ENCODE data around the gene SPEN.

Gene SPEN

DNA sequence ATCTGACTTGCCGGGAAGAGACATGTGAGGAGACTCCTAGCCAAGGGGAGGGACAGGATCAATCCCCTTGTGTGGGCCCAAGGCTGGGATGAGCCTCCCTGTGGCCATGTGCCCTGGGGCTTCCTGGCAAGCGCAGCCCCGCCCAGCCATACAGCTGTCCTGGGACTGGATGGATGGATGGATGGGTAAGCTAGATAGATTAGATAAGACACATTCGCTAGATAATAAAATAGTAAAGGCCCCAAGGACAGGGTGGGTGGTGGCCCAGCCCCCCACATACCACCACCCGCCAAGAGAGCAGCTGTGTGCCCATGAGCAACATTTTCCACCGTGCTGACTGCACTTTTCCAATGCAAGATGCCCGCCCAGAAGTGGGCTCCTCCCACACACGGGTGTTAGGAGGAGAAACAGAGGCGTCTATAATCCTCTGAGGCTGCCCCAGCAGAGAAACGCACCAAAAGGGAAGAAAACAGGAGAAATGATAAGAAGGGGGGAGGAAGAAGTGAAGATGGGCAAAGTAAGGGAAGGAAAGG lies 103.3 kb downstream of the SPEN start:
- TF ChIP-seq, protein P1, sequence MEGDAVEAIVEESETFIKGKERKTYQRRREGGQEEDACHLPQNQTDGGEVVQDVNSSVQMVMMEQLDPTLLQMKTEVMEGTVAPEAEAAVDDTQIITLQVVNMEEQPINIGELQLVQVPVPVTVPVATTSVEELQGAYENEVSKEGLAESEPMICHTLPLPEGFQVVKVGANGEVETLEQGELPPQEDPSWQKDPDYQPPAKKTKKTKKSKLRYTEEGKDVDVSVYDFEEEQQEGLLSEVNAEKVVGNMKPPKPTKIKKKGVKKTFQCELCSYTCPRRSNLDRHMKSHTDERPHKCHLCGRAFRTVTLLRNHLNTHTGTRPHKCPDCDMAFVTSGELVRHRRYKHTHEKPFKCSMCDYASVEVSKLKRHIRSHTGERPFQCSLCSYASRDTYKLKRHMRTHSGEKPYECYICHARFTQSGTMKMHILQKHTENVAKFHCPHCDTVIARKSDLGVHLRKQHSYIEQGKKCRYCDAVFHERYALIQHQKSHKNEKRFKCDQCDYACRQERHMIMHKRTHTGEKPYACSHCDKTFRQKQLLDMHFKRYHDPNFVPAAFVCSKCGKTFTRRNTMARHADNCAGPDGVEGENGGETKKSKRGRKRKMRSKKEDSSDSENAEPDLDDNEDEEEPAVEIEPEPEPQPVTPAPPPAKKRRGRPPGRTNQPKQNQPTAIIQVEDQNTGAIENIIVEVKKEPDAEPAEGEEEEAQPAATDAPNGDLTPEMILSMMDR (conservative IDR thresholded peaks at IDR 0.05; ENCODE audit: low read depth, low read length), result no peak
- no peak overlapping the region for H3K4me3 ChIP-seq (ENCODE audit: low read depth, low read length)
- peak; percentile 60 for DNase-seq (ENCODE audit: low read depth)

- no peak overlapping the region for H3K4me3 ChIP-seq (ENCODE audit: low read depth, low read length)
Measured at GRCh38 chr1:15951341-15952153, 104.0 kb downstream of the SPEN start.

GRCh38 chr1:15952317-15953258 lies 105.1 kb downstream of the SPEN start:
- peak overlapping the region; percentile 21 for H3K4me3 ChIP-seq (ENCODE audit: low read depth, low read length)
- TF ChIP-seq, protein P1 (conservative IDR thresholded peaks at IDR 0.05; ENCODE audit: low read depth, low read length), result peak; percentile 29
- peak; percentile 82 for DNase-seq (ENCODE audit: low read depth)

More at GRCh38 chr1:15951341-15952153, 104.0 kb downstream of the SPEN start:
- peak; percentile 31 for DNase-seq (ENCODE audit: low read depth)
- TF ChIP-seq, protein P1 (conservative IDR thresholded peaks at IDR 0.05; ENCODE audit: low read depth, low read length), result no peak

- TF ChIP-seq, protein P1 (conservative IDR thresholded peaks at IDR 0.05; ENCODE audit: low read depth, low read length), result no peak
- H3K4me3 ChIP-seq (ENCODE audit: low read depth, low read length), result no peak overlapping the region
- DNase-seq (ENCODE audit: low read depth), result peak; percentile 31
Measured at GRCh38 chr1:15953294-15953771, 105.8 kb downstream of the SPEN start.

DNA sequence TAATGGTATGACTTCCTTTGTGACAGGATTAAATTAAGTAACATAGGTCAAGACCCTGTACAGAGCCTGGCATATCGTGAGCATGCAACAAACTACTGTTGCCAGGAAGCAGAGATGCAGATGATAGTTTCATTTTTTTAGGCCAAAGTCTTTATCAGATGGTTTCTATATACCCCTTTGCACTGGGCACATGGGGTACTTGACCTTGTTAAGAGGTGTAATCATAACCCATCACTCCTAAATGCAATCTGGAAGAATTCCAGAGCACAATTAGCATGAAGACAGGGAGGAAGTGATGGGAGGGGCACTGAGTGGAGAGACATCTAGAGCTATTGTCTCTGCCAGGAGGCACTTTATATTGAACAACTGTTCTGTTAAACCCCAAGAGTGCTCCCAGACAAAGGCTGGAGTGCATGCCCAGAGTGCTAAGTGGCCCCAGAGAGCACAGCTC lies 106.3 kb downstream of the SPEN start:
- no peak for DNase-seq (ENCODE audit: low read depth)
- no peak overlapping the region for H3K4me3 ChIP-seq (ENCODE audit: low read depth, low read length)
- TF ChIP-seq, protein P1 (conservative IDR thresholded peaks at IDR 0.05; ENCODE audit: low read depth, low read length), result no peak

GRCh38 chr1:15954316-15954715 lies 106.8 kb downstream of the SPEN start:
- TF ChIP-seq, protein P1 (conservative IDR thresholded peaks at IDR 0.05; ENCODE audit: low read depth, low read length), result no peak
- H3K4me3 ChIP-seq (ENCODE audit: low read depth, low read length), result no peak overlapping the region
- DNase-seq (ENCODE audit: low read depth), result no peak
